NCI-H146 (cell line): ENCODE results near the gene LUZP1.

Experiments used
- DNase-seq: peaks from one replicate; lab custom pipeline; 2025; lab: John Stamatoyannopoulos, UW

The LUZP1 gene

GRCh38 chr1:23152966-23153684, 15.5 kb downstream of the LUZP1 start:
- no peak for DNase-seq

- no peak for DNase-seq
Observed at GRCh38 chr1:23150742-23151141, 17.9 kb downstream of the LUZP1 start.

GRCh38 chr1:23150125-23150524, 18.5 kb downstream of the LUZP1 start:
- DNase-seq: no peak

DNA sequence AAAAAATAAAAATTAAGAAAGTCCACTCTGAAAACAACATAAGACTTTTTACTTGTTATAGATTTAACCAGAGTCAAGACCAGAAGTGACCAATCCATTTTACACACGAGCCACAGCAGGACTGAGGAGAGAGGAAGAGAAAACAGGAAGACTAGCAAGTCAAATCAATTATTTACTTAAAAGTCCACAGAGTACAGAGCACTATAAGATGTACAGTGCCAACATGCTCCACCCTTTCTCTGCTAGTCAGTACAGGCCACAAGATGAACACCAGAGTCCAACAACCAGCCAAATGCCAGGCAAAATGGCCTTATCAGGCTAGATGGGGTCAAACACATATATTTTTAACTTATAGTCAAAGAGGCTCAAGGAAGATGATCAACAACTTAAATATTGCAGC, 19.5 kb downstream of the LUZP1 start:
- no peak for DNase-seq

- DNase-seq: no peak
Observed at GRCh38 chr1:23148084-23148483, 20.6 kb downstream of the LUZP1 start.

- no peak for DNase-seq
Observed at GRCh38 chr1:23140940-23141596, 27.6 kb downstream of the LUZP1 start.

GRCh38 chr1:23135268-23135667, 33.4 kb downstream of the LUZP1 start:
- no peak for DNase-seq

DNA sequence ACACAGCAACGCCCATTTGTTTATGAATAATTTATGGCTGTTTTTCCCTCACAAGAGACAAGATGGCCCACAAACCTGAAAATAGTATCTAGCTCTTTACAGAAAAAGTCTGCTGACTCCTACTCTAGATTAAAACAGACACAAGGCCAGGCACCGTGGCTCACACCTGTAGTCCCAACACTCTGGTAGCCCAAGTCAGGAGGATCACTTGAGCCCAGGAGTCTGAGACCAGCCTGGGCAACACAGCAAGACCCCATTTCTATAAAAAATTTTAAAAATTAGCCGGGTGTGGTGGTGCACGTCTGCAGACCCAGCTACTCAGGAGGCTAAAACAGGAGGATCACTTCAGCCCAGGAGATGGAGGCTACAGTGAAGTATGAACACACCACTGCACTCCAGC, 34.6 kb downstream of the LUZP1 start:
- no peak for DNase-seq

DNA sequence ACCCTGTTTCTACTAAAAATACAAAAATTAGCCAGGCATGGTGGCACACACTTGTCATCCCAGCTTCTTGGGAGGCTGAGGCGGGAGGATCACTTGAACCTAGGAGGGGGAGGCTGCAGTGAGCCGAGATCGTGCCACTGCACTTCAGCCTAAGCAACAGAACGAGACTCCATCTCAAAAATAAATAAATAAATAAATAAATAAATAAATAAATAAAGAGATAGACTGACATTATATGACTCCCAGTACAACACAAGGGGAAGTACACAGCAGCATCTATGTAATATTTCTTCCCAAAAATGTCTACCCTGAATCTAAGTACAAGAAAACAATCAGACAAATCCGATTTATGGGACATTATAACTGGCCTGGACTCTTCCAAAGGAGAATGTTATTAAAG, 35.1 kb downstream of the LUZP1 start:
- DNase-seq: no peak

DNA sequence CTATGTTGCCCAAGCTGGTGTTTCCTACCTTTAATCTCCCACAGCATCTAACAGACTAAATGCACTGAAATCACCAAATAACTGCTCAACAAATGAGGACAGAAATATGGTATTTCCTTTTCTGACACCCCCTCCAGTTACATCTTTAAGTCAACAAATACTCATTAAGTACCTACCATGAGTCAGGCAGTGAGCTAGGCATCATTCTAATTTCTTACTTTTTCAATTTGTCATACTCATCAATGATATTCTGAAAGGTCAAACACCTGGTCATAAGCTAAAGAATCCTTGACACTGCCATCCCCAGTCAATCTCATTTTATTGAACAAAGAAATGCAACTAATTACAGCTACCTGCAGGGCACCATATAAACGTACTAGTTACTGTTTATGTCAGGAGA, 36.6 kb downstream of the LUZP1 start:
- DNase-seq: no peak

GRCh38 chr1:23129846-23130245, 38.8 kb downstream of the LUZP1 start:
- DNase-seq: no peak

DNA sequence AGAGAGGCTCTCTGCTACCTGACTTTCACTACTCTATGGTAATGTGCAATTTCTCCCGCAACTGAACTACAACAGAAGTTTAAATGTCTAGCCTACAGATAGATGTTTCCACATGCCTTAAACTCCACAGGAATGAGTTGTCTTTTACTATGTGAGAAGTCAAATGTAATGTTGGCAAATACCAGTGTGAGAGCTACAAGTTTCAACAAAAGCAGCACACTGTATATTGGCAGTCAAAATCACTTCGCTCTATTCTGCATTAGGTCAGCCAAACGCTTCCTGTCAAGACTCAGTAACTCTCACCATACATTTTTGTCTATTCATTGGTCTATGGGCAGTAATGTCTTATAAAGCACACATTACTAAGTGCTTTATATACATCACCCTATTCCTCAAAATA, 41.9 kb downstream of the LUZP1 start:
- no peak for DNase-seq

- no peak for DNase-seq
Observed at GRCh38 chr1:23126200-23126599, 42.5 kb downstream of the LUZP1 start.

- no peak for DNase-seq
Observed at GRCh38 chr1:23125489-23125888, 43.2 kb downstream of the LUZP1 start.

GRCh38 chr1:23124259-23125026, 44.2 kb downstream of the LUZP1 start:
- no peak for DNase-seq

- no peak for DNase-seq
Observed at GRCh38 chr1:23123528-23123927, 45.1 kb downstream of the LUZP1 start.

GRCh38 chr1:23122796-23123195, 45.9 kb downstream of the LUZP1 start:
- DNase-seq: no peak

- DNase-seq: no peak
Observed at GRCh38 chr1:23122023-23122748, 46.5 kb downstream of the LUZP1 start.

DNA sequence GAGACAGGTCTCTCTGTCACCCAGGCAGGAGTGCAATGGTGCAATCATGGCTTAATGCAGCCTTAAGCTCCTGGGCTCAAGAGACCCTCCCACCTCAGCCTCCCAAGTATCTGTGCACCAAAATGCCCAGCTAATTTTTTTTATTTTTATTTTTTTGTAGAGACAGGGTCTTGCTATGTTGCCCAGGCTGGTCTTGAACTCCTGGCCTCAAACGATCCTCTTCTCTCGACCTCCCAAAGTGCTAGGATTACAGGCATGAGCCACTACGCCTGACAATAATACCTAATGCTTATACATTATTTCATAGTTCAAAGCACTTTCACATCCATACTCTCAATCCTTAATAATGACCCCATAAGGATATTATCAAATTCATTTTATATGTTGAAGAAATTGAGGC, 48.3 kb downstream of the LUZP1 start:
- DNase-seq: no peak

GRCh38 chr1:23118957-23119792, 49.5 kb downstream of the LUZP1 start:
- DNase-seq: no peak

GRCh38 chr1:23118407-23118806, 50.2 kb downstream of the LUZP1 start:
- no peak for DNase-seq
